H9 (cell line): ENCODE data around the gene ZMYND8. TPM values are rescaled to one million over a fixed set of nuclear protein-coding genes. Genes with fewer than 3 reads are reported as not detected.

ENCODE experiments used
- DNase-seq: peaks from one replicate; pipeline ENCODE4 v3.0.0-alpha.2; 2017
- H2AFZ ChIP-seq: one replicate; pipeline ENCODE4 v1.6.1; 2013; ENCODE audit warnings: mild to moderate bottlenecking, low read length, control low read depth, moderate library complexity
- H2AK5ac ChIP-seq: 2 replicates; pipeline ENCODE4 v1.6.1; 2013; ENCODE audit warnings: low read length, control low read depth, mixed read lengths; ENCODE audit not compliant: insufficient read length
- H2BK120ac ChIP-seq: one replicate; pipeline ENCODE4 v1.6.1; 2013; ENCODE audit warnings: low read depth, mild to moderate bottlenecking, low read length, control low read depth, inconsistent platforms; ENCODE audit not compliant: poor library complexity, severe bottlenecking
- H2BK12ac ChIP-seq: 2 replicates; pipeline ENCODE4 v1.6.1; 2013; ENCODE audit warnings: low read length, control low read depth, mixed read lengths, low read depth; ENCODE audit not compliant: insufficient read length
- H2BK15ac ChIP-seq: 2 replicates; pipeline ENCODE4 v1.6.1; 2013; ENCODE audit warnings: low read depth, low read length, control low read depth
- H2BK20ac ChIP-seq: one replicate; pipeline ENCODE4 v1.6.1; 2013; ENCODE audit warnings: low read depth, mild to moderate bottlenecking, low read length, control low read depth, inconsistent platforms; ENCODE audit not compliant: poor library complexity, severe bottlenecking
- H2BK5ac ChIP-seq: 2 replicates; pipeline ENCODE4 v1.6.1; 2013; ENCODE audit warnings: low read length, control low read depth, mixed read lengths; ENCODE audit not compliant: insufficient read length
- H3K14ac ChIP-seq: 2 replicates; pipeline ENCODE4 v1.6.1; 2013; ENCODE audit warnings: low read length, control low read depth; ENCODE audit not compliant: insufficient read depth
- H3K18ac ChIP-seq: 2 replicates; pipeline ENCODE4 v1.6.1; 2013; ENCODE audit warnings: low read depth, mild to moderate bottlenecking, mixed read lengths, low read length, control low read depth; ENCODE audit not compliant: insufficient read length
- H3K23ac ChIP-seq: 2 replicates; pipeline ENCODE4 v1.6.1; 2013; ENCODE audit warnings: low read length, control low read depth, mixed read lengths, low read depth; ENCODE audit not compliant: insufficient read length
- H3K23me2 ChIP-seq: 2 replicates; pipeline ENCODE4 v1.6.1; 2013; ENCODE audit warnings: low read depth, mild to moderate bottlenecking, mixed read lengths, low read length, control low read depth; ENCODE audit not compliant: insufficient read length, poor library complexity, severe bottlenecking
- H3K27ac ChIP-seq: 2 replicates; pipeline ENCODE4 v1.5.1; 2013; ENCODE audit warnings: low read length, control low read depth, mixed read lengths, low read depth; ENCODE audit not compliant: insufficient read length
- H3K27me3 ChIP-seq: 2 replicates; pipeline ENCODE4 v1.6.1; 2013; ENCODE audit warnings: low read length, control low read depth, inconsistent platforms; ENCODE audit not compliant: insufficient read depth
- H3K4ac ChIP-seq: 2 replicates; pipeline ENCODE4 v1.6.1; 2013; ENCODE audit warnings: low read depth, mild to moderate bottlenecking, control low read depth, inconsistent platforms, low read length, moderate library complexity
- H3K4me1 ChIP-seq: 2 replicates; pipeline ENCODE4 v1.6.1; 2013; ENCODE audit warnings: low read length, control low read depth, inconsistent platforms; ENCODE audit not compliant: insufficient read depth
- H3K4me2 ChIP-seq: 2 replicates; pipeline ENCODE4 v1.6.1; 2013; ENCODE audit warnings: low read length, control low read depth, mixed read lengths; ENCODE audit not compliant: insufficient read length, insufficient read depth
- H3K56ac ChIP-seq: 2 replicates; pipeline ENCODE4 v1.6.1; 2013; ENCODE audit warnings: low read depth, mild to moderate bottlenecking, mixed read lengths, low read length, control low read depth; ENCODE audit not compliant: insufficient read length
- H3K79me1 ChIP-seq: 2 replicates; pipeline ENCODE4 v1.6.1; 2013; ENCODE audit warnings: low read depth, mild to moderate bottlenecking, moderate library complexity, low read length, control low read depth, inconsistent platforms; ENCODE audit not compliant: insufficient read depth, poor library complexity, severe bottlenecking
- H3K79me2 ChIP-seq: 2 replicates; pipeline ENCODE4 v1.6.1; 2013; ENCODE audit warnings: low read length, control low read depth, inconsistent platforms; ENCODE audit not compliant: insufficient read depth
- H3K9ac ChIP-seq: 2 replicates; pipeline ENCODE4 v1.6.1; 2013; ENCODE audit warnings: low read length, control low read depth, mixed read lengths; ENCODE audit not compliant: insufficient read length; ENCODE audit errors: extremely low read depth
- H3K9me3 ChIP-seq: one replicate; pipeline ENCODE4 v1.6.1; 2013; ENCODE audit warnings: low read depth, low read length, inconsistent platforms; ENCODE audit not compliant: control insufficient read depth
- H3T11ph ChIP-seq: one replicate; pipeline ENCODE4 v1.6.1; 2013; ENCODE audit warnings: mild to moderate bottlenecking, low read length, control low read depth, inconsistent platforms
- H4K20me1 ChIP-seq: one replicate; pipeline ENCODE4 v1.6.1; 2013; ENCODE audit not compliant: control insufficient read depth, insufficient read length, insufficient read depth
- H4K5ac ChIP-seq: 2 replicates; pipeline ENCODE4 v1.6.1; 2013; ENCODE audit warnings: low read depth, mild to moderate bottlenecking, mixed read lengths, low read length, control low read depth; ENCODE audit not compliant: insufficient read length
- H4K8ac ChIP-seq: replicated peaks from 2 replicates; pipeline ENCODE4 v1.6.1; 2013; ENCODE audit warnings: low read length, control low read depth, mixed read lengths, low read depth; ENCODE audit not compliant: insufficient read length
- H4K91ac ChIP-seq: 2 replicates; pipeline ENCODE4 v1.6.1; 2013; ENCODE audit warnings: low read depth, mild to moderate bottlenecking, moderate library complexity, mixed read lengths, low read length, control low read depth; ENCODE audit not compliant: insufficient read length
- H3K27ac Mint-ChIP-seq, 3 experiments: 2 replicates in 2 of 3; 3 replicates in 1 of 3; pipeline ENCODE4 v1.8.0; 2020 to 2021; ENCODE audit warnings: mixed read lengths in 3 of 3, mild to moderate bottlenecking in 1 of 3, moderate library complexity in 1 of 3
- H3K27me3 Mint-ChIP-seq: 2 replicates; pipeline ENCODE4 v1.8.0; 2021; ENCODE audit warnings: low read depth, mild to moderate bottlenecking, moderate library complexity, mixed read lengths
- H3K36me3 Mint-ChIP-seq, 3 experiments: 2 replicates in 2 of 3; 3 replicates in 1 of 3; pipeline ENCODE4 v1.8.0; 2020 to 2021; ENCODE audit warnings: low read depth in 3 of 3, mixed read lengths in 3 of 3; ENCODE audit not compliant: insufficient read depth in 1 of 3
- H3K4me1 Mint-ChIP-seq, 2 experiments: 2 replicates each; pipeline ENCODE4 v1.8.0; 2020; ENCODE audit warnings: mixed read lengths in 2 of 2
- H3K4me3 Mint-ChIP-seq, 2 experiments: 2 replicates in 1 of 2; 3 replicates in 1 of 2; pipeline ENCODE4 v1.8.0; 2020 to 2021; ENCODE audit warnings: mild to moderate bottlenecking in 2 of 2, mixed read lengths in 2 of 2, moderate library complexity in 1 of 2
- H3K9me3 Mint-ChIP-seq, 2 experiments: 2 replicates in 1 of 2; 3 replicates in 1 of 2; pipeline ENCODE4 v1.8.0; 2020; ENCODE audit warnings: mild to moderate bottlenecking in 2 of 2, mixed read lengths in 2 of 2, moderate library complexity in 1 of 2
- CTCF ChIP-seq: fragments of 200-600 bp; sonication (generic); conservative IDR thresholded peaks from 3 replicates; pipeline ENCODE4 v1.8.0; 2021; ENCODE audit warnings: antibody characterized with exemption, mild to moderate bottlenecking
- WGBS: extraction: QIAGEN DNeasy Blood & Tissue Kit; methylation state at CpG from one replicate; pipeline ENCODE4 v1.1.7; 2013; ENCODE audit warnings: missing lambda C conversion rate, low lambda C conversion rate, mixed read lengths; ENCODE audit not compliant: insufficient read length; ENCODE audit errors: extremely low coverage; 5-methylcytosine and 5-hydroxymethylcytosine counted together
- total RNA-seq: library from RNA; stranded (reverse); gene quantifications from 2 replicates; pipeline ENCODE4 v1.2.1, GENCODE V29; 2021

The ZMYND8 gene
- total RNA-seq, 1 experiment from 2014 or later: 158 TPM

- no peak overlapping the region for H3T11ph ChIP-seq
- no peak overlapping the region for H3K14ac ChIP-seq
- H3K56ac ChIP-seq: no peak overlapping the region
- H3K27ac Mint-ChIP-seq: peak overlapping the region; percentile 34 to 93 (median 81); a peak in 5 of 7 replicates
- H3K4me1 ChIP-seq: no peaks in the 10 kb centered on the region
- H3K9me3 Mint-ChIP-seq: no peaks in the 10 kb centered on the region
- H3K27ac ChIP-seq: no peak overlapping the region
- no peak overlapping the region for H3K9ac ChIP-seq
- H3K4me1 Mint-ChIP-seq: peaks cover 0 to 14% of the 10 kb centered on the region in 2 experiments; a peak in 2 of 4 replicates
- no peak overlapping the region for H4K8ac ChIP-seq
- H4K20me1 ChIP-seq: no peaks in the 10 kb centered on the region
- H3K79me2 ChIP-seq: no peaks in the 10 kb centered on the region
- H2BK20ac ChIP-seq: no peak overlapping the region
- no peak overlapping the region for H3K4me2 ChIP-seq
- H3K23me2 ChIP-seq: no peaks in the 10 kb centered on the region
- H3K36me3 Mint-ChIP-seq: peaks cover 51 to 78% (median 74%) of the 10 kb centered on the region in 3 experiments; a peak in 6 of 7 replicates
- H2AFZ ChIP-seq: no peak overlapping the region
- no peaks in the 10 kb centered on the region for H3K27me3 Mint-ChIP-seq
- no peak overlapping the region for H3K4ac ChIP-seq
- H3K18ac ChIP-seq: no peak overlapping the region
- no peak overlapping the region for H2BK12ac ChIP-seq
- no peak overlapping the region for H3K23ac ChIP-seq
- no peak overlapping the region for H4K91ac ChIP-seq
- no peak for DNase-seq
- H3K4me3 Mint-ChIP-seq: no peak overlapping the region
- no peaks in the 10 kb centered on the region for H3K9me3 ChIP-seq
- H2BK15ac ChIP-seq: no peak overlapping the region
- no peaks in the 10 kb centered on the region for H3K27me3 ChIP-seq
- H2BK120ac ChIP-seq: no peak overlapping the region
- no peak overlapping the region for H2BK5ac ChIP-seq
- WGBS: no CpG with 5 or more reads among the region's 6 CpGs
- H4K5ac ChIP-seq: no peak overlapping the region
- no peak for TF ChIP-seq CTCF
- no peak overlapping the region for H2AK5ac ChIP-seq
- no peaks in the 10 kb centered on the region for H3K79me1 ChIP-seq
Measured at GRCh38 chr20:47239719-47240067, 116.8 kb downstream of the ZMYND8 start.
